ENCODE measurements around the gene MED27. TPM values are rescaled to one million over a fixed set of nuclear protein-coding genes. Genes with fewer than 3 reads are reported as not detected.

MED27 gene
- total and polyA plus RNA-seq, 2 experiments from 2014 or later: 17.2 to 32.1 TPM

- no peaks in the 10 kb centered on the region for H4K20me1 ChIP-seq (ENCODE audit: insufficient read depth, poor library complexity, severe bottlenecking)
- H3K4me1 ChIP-seq (ENCODE audit: insufficient read depth): no peaks in the 10 kb centered on the region
- no peak overlapping the region for H3K27ac ChIP-seq
- no peak overlapping the region for H3K4me3 ChIP-seq
- no peaks in the 10 kb centered on the region for H3K79me2 ChIP-seq
- TF ChIP-seq CTCF (IDR thresholded peaks at IDR 0.05; ENCODE audit: poor library complexity) (no peak), EZH2phosphoT487 (IDR thresholded peaks at IDR 0.05; ENCODE audit: low read depth, severe bottlenecking, unreplicated experiment) (no peak), EZH2 (IDR thresholded peaks at IDR 0.05; ENCODE audit: borderline replicate concordance) (no peak)
- WGBS (ENCODE audit: low lambda C conversion rate, missing lambda C conversion rate): 94% methylated on average over 3 of the region's 3 CpGs
- no peak overlapping the region for H3K4me2 ChIP-seq
- H3K36me3 ChIP-seq (replicated peaks; ENCODE audit: insufficient read depth, low read depth): no peaks in the 10 kb centered on the region
- H3K9me2 ChIP-seq (replicated peaks; ENCODE audit: insufficient read depth): no peaks in the 10 kb centered on the region
- no peak for DNase-seq (ENCODE audit: low spot score)
- no peak overlapping the region for H2AFZ ChIP-seq
- H3K27me3 ChIP-seq: no peaks in the 10 kb centered on the region
- H3K9me3 ChIP-seq (ENCODE audit: low read depth): no peaks in the 10 kb centered on the region
These were observed 142.7 kb downstream of the MED27 start for GRCh38 chr9:131936929-131937328.

GRCh38 chr9:131934673-131935072, 145.0 kb downstream of the MED27 start:
- Histone ChIP-seq H2AFZ (no peak overlapping the region), H3K27ac (no peak overlapping the region), H3K4me2 (no peak overlapping the region), H3K27me3 (no peaks in the 10 kb centered on the region), H3K79me2 (no peaks in the 10 kb centered on the region), H4K20me1 (ENCODE audit: insufficient read depth, poor library complexity, severe bottlenecking) (no peaks in the 10 kb centered on the region), H3K9me3 (ENCODE audit: low read depth) (no peaks in the 10 kb centered on the region), H3K36me3 (replicated peaks; ENCODE audit: insufficient read depth, low read depth) (no peaks in the 10 kb centered on the region), H3K4me3 (no peak overlapping the region), H3K4me1 (ENCODE audit: insufficient read depth) (no peaks in the 10 kb centered on the region), H3K9me2 (replicated peaks; ENCODE audit: insufficient read depth) (no peaks in the 10 kb centered on the region)
- TF ChIP-seq EZH2phosphoT487 (IDR thresholded peaks at IDR 0.05; ENCODE audit: low read depth, severe bottlenecking, unreplicated experiment): no peak
- TF ChIP-seq CTCF (IDR thresholded peaks at IDR 0.05; ENCODE audit: poor library complexity): no peak
- TF ChIP-seq EZH2 (IDR thresholded peaks at IDR 0.05; ENCODE audit: borderline replicate concordance): no peak
- 96% methylated on average over 3 of the region's 3 CpGs for WGBS (ENCODE audit: low lambda C conversion rate, missing lambda C conversion rate)
- no peak for DNase-seq (ENCODE audit: low spot score)

- Histone ChIP-seq H3K27me3 (no peaks in the 10 kb centered on the region), H3K36me3 (replicated peaks; ENCODE audit: insufficient read depth, low read depth) (no peaks in the 10 kb centered on the region), H3K9me2 (replicated peaks; ENCODE audit: insufficient read depth) (no peaks in the 10 kb centered on the region), H3K4me3 (no peak overlapping the region), H2AFZ (no peak overlapping the region), H3K9me3 (ENCODE audit: low read depth) (no peaks in the 10 kb centered on the region), H3K27ac (no peak overlapping the region), H3K4me1 (ENCODE audit: insufficient read depth) (no peaks in the 10 kb centered on the region), H4K20me1 (ENCODE audit: insufficient read depth, poor library complexity, severe bottlenecking) (no peaks in the 10 kb centered on the region), H3K79me2 (no peaks in the 10 kb centered on the region), H3K4me2 (no peak overlapping the region)
- no peak for DNase-seq (ENCODE audit: low spot score)
- no peak for TF ChIP-seq EZH2 (IDR thresholded peaks at IDR 0.05; ENCODE audit: borderline replicate concordance)
- TF ChIP-seq EZH2phosphoT487 (IDR thresholded peaks at IDR 0.05; ENCODE audit: low read depth, severe bottlenecking, unreplicated experiment): no peak
- TF ChIP-seq CTCF (IDR thresholded peaks at IDR 0.05; ENCODE audit: poor library complexity): no peak
- WGBS (ENCODE audit: low lambda C conversion rate, missing lambda C conversion rate): 73% methylated on average over 3 of the region's 3 CpGs
These were observed 152.6 kb downstream of the MED27 start for GRCh38 chr9:131927091-131927490.

Data from hepatocyte (in vitro differentiated cells).